Tibial artery (tissue), 4 donors: Measurements from ENCODE around the gene LIG3.
A peak's percentile ranks its signal among the peaks of the same experiment; 100 is the strongest.

ENCODE experiments used
- DNase-seq, 2 donors: peaks; one replicate each; pipeline ENCODE4 v3.0.0-alpha.2; 2019
- H3K27ac ChIP-seq, 2 donors: fragments of 200-600 bp; sonication (generic) in 1 of 2; 1 replicate in 1 of 2; 2 replicates in 1 of 2; pipeline ENCODE4 v1.5.1; 2018 to 2019; ENCODE audit warnings: mild to moderate bottlenecking in 1 of 2
- H3K27me3 ChIP-seq, 2 donors: fragments of 200-600 bp; sonication (generic) in 1 of 2; one replicate each; pipeline versions ENCODE4 v1.5.1 to v1.6.0; 2016 to 2019
- H3K36me3 ChIP-seq, 3 donors: fragments of 200-600 bp; sonication (generic) in 2 of 3; one replicate each; pipeline ENCODE4 v1.5.1; 2016 to 2019; ENCODE audit warnings: mild to moderate bottlenecking in 2 of 3
- H3K4me1 ChIP-seq, 4 donors: fragments of 200-600 bp; sonication (generic) in 2 of 4; 1 replicate in 3 of 4; 2 replicates in 1 of 4; pipeline ENCODE4 v1.5.1; 2016 to 2019
- H3K4me3 ChIP-seq, 2 donors: fragments of 200-600 bp; sonication (generic) in 1 of 2; 1 replicate in 1 of 2; 2 replicates in 1 of 2; pipeline ENCODE4 v1.5.1; 2018 to 2019; ENCODE audit warnings: mild to moderate bottlenecking in 2 of 2
- H3K9me3 ChIP-seq, 3 donors: fragments of 200-600 bp; sonication (generic) in 1 of 3; one replicate each; pipeline ENCODE4 v1.5.1; 2016 to 2019
- intact Hi-C: fragments of 100-400 bp; cut with DNase I; formaldehyde crosslinking; loops from one replicate; pipeline ENCODE4 v1.15.0; 2023; ENCODE audit warnings: low total_unique reads
- TF ChIP-seq, protein P1 (sequence below), 2 experiments: fragments of 200-600 bp in 1 of 2; fragments of 450-650 bp in 1 of 2; IDR thresholded peaks; one replicate each; pipeline ENCODE4 v1.5.1; 2017 to 2019; ENCODE audit warnings: antibody characterized with exemption in 2 of 2, mild to moderate bottlenecking in 1 of 2, moderate library complexity in 1 of 2

The LIG3 gene

DNA sequence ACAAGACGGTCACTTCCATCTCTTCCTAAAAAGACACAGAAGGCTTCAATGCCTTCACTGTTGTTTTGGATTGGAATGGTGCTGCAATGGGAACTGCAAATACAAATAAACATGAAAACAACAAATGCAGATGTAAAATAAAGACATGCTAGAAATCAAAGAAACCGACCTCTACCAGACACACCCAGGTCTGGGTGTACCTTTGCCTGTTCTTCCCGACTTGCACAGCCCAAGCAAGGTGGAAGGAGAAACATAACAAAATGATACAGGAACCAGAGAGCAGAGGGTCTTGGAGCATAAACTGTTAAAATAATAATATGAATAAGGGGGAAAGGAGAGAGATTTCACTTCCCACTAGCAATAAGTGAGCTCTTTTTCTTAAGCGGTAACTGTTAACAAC, 65.9 kb downstream of the LIG3 start:
- intact Hi-C loops: no loop called here
- TF ChIP-seq, protein P1, sequence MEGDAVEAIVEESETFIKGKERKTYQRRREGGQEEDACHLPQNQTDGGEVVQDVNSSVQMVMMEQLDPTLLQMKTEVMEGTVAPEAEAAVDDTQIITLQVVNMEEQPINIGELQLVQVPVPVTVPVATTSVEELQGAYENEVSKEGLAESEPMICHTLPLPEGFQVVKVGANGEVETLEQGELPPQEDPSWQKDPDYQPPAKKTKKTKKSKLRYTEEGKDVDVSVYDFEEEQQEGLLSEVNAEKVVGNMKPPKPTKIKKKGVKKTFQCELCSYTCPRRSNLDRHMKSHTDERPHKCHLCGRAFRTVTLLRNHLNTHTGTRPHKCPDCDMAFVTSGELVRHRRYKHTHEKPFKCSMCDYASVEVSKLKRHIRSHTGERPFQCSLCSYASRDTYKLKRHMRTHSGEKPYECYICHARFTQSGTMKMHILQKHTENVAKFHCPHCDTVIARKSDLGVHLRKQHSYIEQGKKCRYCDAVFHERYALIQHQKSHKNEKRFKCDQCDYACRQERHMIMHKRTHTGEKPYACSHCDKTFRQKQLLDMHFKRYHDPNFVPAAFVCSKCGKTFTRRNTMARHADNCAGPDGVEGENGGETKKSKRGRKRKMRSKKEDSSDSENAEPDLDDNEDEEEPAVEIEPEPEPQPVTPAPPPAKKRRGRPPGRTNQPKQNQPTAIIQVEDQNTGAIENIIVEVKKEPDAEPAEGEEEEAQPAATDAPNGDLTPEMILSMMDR (IDR thresholded peaks at IDR 0.05): no peak
- no peaks in the 10 kb centered on the region for H3K9me3 ChIP-seq
- no peaks in the 10 kb centered on the region for H3K4me1 ChIP-seq
- H3K27me3 ChIP-seq: no peaks in the 10 kb centered on the region
- no peaks in the 10 kb centered on the region for H3K36me3 ChIP-seq
- H3K4me3 ChIP-seq: no peak overlapping the region
- no peak overlapping the region for H3K27ac ChIP-seq
- no peak for DNase-seq

DNA sequence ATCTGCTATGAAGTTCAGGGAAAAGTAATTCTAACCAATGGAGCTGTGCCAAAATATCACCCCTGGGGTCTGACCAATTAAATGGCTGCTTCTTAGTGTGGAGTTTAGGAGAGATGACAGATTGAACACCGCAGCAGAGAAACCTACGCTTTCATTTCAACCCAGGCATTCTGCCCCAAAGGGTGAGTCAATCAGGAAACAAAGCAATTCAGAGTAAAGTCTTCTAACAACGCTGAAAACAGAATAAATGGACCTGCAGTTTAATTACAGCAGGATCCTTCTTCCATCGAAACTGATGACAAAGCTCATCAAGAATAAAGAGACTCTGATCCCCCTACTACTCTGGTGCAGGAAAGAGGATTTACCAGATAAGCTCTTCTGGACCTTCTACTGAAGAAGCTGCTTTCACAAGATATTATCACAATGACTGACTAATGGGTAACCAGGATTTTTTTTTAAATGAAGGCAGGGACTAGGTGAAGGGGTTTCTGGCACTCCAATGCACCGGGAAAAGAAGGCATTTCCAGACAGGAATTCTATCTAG, 66.5 kb downstream of the LIG3 start:
- TF ChIP-seq, protein P1 (IDR thresholded peaks at IDR 0.05): no peak
- Histone ChIP-seq H3K27me3 (no peaks in the 10 kb centered on the region), H3K4me1 (peaks cover 0 to 4% (median 0%) of the 10 kb centered on the region in 4 donors), H3K9me3 (no peaks in the 10 kb centered on the region), H3K4me3 (no peak overlapping the region), H3K36me3 (no peaks in the 10 kb centered on the region), H3K27ac (no peak overlapping the region)
- no peak for DNase-seq
- intact Hi-C loops: no loop called here

DNA sequence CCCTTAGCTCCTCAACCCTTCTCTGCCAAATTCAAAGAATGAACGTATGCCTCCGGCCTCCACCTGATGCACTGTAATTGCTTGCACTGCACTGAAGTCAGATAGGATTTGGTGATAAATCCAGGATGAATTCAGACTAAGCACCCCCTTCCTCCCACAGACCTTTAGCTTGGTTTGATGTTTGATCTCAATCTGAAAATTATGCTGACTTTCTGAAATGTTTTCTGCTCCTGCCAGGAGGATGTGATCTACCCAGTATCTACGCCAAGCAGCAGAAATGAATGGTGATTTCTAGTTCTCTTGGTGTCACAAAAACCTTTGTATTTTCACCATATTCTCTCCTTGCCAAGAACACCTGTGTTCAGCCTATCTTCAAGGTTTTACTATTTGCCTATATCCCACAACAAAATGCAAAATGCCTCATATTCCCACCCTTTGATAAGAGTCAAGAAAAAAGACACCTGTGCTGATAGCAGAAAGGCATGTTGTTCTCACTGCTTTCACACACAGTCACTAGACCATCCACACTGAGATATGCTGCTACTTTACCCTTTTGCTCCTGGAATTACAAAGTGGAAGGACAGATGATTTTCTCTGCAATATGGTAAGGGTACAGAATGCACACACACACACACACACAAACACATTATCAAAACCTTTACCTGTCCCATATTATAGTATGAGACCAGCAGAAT, 68.5 kb downstream of the LIG3 start:
- Histone ChIP-seq H3K27ac (no peak overlapping the region), H3K27me3 (no peaks in the 10 kb centered on the region), H3K4me1 (peaks cover 0 to 14% (median 0%) of the 10 kb centered on the region in 4 donors), H3K4me3 (no peak overlapping the region), H3K9me3 (no peaks in the 10 kb centered on the region), H3K36me3 (no peaks in the 10 kb centered on the region)
- no peak for DNase-seq
- TF ChIP-seq, protein P1 (IDR thresholded peaks at IDR 0.05): no peak
- intact Hi-C loops: no loop called here

DNA sequence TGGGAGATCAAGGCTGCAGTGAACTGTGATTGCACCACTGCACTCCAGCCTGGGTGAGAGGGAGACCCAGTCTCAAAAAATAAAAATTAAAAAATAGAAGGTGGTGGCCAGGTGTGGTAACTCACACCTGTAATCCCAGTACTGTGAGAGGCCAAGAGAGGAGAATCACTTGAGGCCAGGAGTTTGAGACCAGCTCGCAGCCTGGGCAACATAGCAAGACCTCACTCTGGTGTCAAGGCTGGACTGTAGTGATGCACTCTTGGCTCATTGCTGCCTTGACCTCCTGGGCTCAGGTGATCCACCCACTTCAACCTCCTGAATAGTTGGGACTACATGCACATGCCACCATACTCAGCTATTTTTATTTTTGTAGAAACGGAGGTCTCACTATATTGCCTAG, 69.9 kb downstream of the LIG3 start:
- Histone ChIP-seq H3K36me3 (no peaks in the 10 kb centered on the region), H3K4me3 (no peak overlapping the region), H3K9me3 (no peaks in the 10 kb centered on the region), H3K4me1 (peaks cover 0 to 14% (median 0%) of the 10 kb centered on the region in 4 donors), H3K27me3 (no peaks in the 10 kb centered on the region), H3K27ac (no peak overlapping the region)
- no peak for DNase-seq
- TF ChIP-seq, protein P1 (IDR thresholded peaks at IDR 0.05): no peak
- intact Hi-C loops: no loop called here

DNA sequence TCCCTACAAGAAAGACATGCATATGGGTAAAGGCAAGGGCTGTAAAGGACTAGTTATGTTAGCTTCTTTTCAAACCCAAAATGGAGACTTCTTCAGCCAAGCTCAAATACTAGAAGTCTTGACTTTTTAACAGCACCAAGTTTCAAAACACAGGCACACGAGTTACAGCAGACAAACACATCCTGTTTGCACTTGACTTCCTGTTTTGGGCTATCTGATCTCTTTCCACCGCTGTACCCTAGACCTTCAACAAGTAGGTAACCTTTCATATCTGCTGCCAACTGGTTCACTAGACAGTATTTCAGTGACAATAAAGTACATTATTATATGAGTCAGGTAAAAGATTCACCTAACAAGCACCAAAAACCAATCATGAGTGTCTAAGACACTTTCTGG, 70.9 kb downstream of the LIG3 start:
- H3K27ac ChIP-seq: peak overlapping the region; percentile 32 to 39
- no peak overlapping the region for H3K4me3 ChIP-seq
- intact Hi-C loops: no loop called here
- TF ChIP-seq, protein P1 (IDR thresholded peaks at IDR 0.05): no peak
- no peaks in the 10 kb centered on the region for H3K27me3 ChIP-seq
- DNase-seq: no peak
- no peaks in the 10 kb centered on the region for H3K9me3 ChIP-seq
- H3K4me1 ChIP-seq: peaks cover 0 to 14% (median 0%) of the 10 kb centered on the region in 4 donors
- no peaks in the 10 kb centered on the region for H3K36me3 ChIP-seq
